Articular chondrocyte of knee joint (primary cell): ENCODE results near the gene HCAR1. TPM values are rescaled to one million over a fixed set of nuclear protein-coding genes. Genes with fewer than 3 reads are reported as not detected.

ENCODE experiments used
- small RNA-seq: library from RNA; depleted of rRNA; stranded (forward); fragments of <200 nt; gene quantifications from one replicate; pipeline ENCODE3, GENCODE V24; 2012
- total RNA-seq: library from RNA; depleted of rRNA; stranded (reverse); fragments of >200 nt; gene quantifications from 2 replicates; pipeline ENCODE4 v1.2.3, GENCODE V29; 2012

HCAR1 gene
- 0.22 and 0.26 TPM in 2 replicates for total RNA-seq

GRCh38 chr12:122730215-122731014 lies at the start of gene HCAR1:
Gene HCAR1 (minus strand): TSS chr12:122730844. CDS start chr12:122730339, 505 bp downstream.

GRCh38 chr12:122752464-122753318 lies 22.0 kb upstream of the HCAR1 start, which contains the start of gene DENR:
Gene DENR (plus strand): TSS chr12:122752824. CDS start chr12:122753702, 878 bp downstream.

GRCh38 chr12:122716658-122717057 lies 14.0 kb downstream of the HCAR1 start, which contains the start of gene HCAR3:
Gene HCAR3 (minus strand): TSS chr12:122716811. CDS start chr12:122716737, 74 bp downstream.

GRCh38 chr12:122702890-122703611 lies 27.6 kb downstream of the HCAR1 start, which contains the start of gene HCAR2:
Gene HCAR2 (minus strand): TSS chr12:122703357. CDS start chr12:122703283, 74 bp downstream.

Small RNAs within 50 kb of the gene (small RNA-seq; reads per million reads assigned to genes)
- gene AC026333.2 (not detected), gene RF00019 (not detected)

Other genes starting within 250 kb of the HCAR1 start
- 23.7 and 24.5 TPM in 2 replicates for gene ZCCHC8, start 229.9 kb downstream of the HCAR1 start, total RNA-seq
- gene RSRC2, start 203.9 kb downstream of the HCAR1 start, total RNA-seq: 58.1 and 73.3 TPM in 2 replicates
- 23.5 and 31.7 TPM in 2 replicates for gene KNTC1, start 203.6 kb downstream of the HCAR1 start, total RNA-seq
- not detected in 2 replicates for gene HCAR2, start 27.5 kb downstream of the HCAR1 start, total RNA-seq
- gene HCAR3, start 14.0 kb downstream of the HCAR1 start, total RNA-seq: not detected in 2 replicates
- gene DENR, start 22.0 kb upstream of the HCAR1 start, total RNA-seq: 48.1 and 51.4 TPM in 2 replicates
- 0.86 and 0.91 TPM in 2 replicates for gene CCDC62, start 43.7 kb upstream of the HCAR1 start, total RNA-seq
- gene HIP1R, start 104.6 kb upstream of the HCAR1 start, total RNA-seq: 12.2 and 14.5 TPM in 2 replicates
- 18.6 and 20.6 TPM in 2 replicates for gene VPS37B, start 165.3 kb upstream of the HCAR1 start, total RNA-seq
- gene ABCB9, start 235.6 kb upstream of the HCAR1 start, total RNA-seq: 8.3 and 9.4 TPM in 2 replicates
- gene OGFOD2, start 244.4 kb upstream of the HCAR1 start, total RNA-seq: 7.1 and 9.4 TPM in 2 replicates
- gene ARL6IP4, start 249.8 kb upstream of the HCAR1 start, total RNA-seq: 140 and 154 TPM in 2 replicates